ENCODE measurements around the gene RANBP17.

DNA sequence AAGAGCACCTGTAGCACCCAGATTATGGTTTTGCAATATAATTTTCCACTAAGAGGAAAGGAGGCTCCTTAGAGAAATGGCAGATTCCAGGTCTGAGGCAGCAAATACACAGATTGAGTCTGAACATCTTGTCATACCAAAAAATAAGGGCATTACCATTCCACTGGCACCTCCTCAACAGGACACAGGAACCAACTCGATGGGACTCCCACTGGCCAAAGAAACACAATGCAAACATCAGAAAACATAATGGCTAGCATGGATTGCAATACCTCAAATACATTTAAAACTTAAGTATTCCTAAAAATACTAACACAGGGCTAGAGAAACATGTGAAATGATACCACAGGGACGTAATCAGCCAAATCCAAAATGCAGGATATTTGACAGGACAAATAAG lies 12.4 kb upstream of the RANBP17 start:
- TF ChIP-seq, protein P1, sequence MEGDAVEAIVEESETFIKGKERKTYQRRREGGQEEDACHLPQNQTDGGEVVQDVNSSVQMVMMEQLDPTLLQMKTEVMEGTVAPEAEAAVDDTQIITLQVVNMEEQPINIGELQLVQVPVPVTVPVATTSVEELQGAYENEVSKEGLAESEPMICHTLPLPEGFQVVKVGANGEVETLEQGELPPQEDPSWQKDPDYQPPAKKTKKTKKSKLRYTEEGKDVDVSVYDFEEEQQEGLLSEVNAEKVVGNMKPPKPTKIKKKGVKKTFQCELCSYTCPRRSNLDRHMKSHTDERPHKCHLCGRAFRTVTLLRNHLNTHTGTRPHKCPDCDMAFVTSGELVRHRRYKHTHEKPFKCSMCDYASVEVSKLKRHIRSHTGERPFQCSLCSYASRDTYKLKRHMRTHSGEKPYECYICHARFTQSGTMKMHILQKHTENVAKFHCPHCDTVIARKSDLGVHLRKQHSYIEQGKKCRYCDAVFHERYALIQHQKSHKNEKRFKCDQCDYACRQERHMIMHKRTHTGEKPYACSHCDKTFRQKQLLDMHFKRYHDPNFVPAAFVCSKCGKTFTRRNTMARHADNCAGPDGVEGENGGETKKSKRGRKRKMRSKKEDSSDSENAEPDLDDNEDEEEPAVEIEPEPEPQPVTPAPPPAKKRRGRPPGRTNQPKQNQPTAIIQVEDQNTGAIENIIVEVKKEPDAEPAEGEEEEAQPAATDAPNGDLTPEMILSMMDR (IDR thresholded peaks at IDR 0.05) = no peak
- TF ChIP-seq POLR2A (IDR thresholded peaks at IDR 0.05) = no peak
